Measurements from ENCODE around the gene LAMC2. TPM values are rescaled to one million over a fixed set of nuclear protein-coding genes. Genes with fewer than 3 reads are reported as not detected.

Gene LAMC2
- total and polyA plus RNA-seq, 9 of the 15 experiments (the other 6 are each of a cell fraction or from before 2014, with no cell fraction given) = 0.02 to 0.03 TPM; not detected in 7

DNA sequence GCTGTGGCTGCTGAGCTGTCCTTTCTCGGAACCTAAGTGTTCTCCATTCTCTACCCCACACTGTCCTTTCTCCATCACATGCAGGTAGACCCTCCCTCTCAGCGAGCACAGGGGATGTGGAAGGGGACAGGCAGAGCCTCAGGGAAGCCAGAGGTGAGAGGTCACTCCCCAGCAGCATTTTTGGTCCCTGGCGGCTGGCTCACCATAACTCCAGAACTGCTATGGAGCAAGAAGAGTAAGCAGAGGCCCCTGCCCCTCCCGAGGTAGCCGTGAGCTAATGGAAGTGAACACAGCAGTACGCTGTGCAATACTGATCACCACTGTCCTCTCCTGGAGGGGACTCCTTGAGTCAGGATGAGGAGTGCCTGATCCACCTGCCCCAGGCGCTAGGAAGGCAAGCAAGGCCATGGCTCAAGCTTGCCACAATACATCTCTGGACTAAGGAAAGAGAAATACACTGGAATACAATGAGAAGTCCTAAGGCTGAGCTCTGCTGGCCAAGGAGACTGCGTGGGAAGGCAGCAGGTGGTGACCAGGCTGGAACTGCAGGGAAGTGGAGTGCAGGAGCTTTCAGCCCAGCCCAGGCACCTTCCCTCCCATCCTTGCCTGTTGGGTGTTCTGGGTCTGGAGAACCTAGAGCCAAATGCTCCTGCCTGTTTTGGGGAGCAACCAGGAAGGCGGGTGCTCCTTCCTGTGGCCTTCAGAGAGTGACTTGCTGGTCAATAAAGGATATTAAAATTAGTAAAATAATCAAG is 96.2 kb downstream of the LAMC2 start (continued):
- TF ChIP-seq E2F8 (IDR thresholded peaks at IDR 0.05; ENCODE audit: low read depth, partially characterized antibody) (no peak), HIVEP1 (CRISPR knock-in tag; IDR thresholded peaks at IDR 0.05) (no peak)

- WGBS (ENCODE audit: insufficient coverage, low coverage, missing lambda C conversion rate) = 0% methylated on average over 5 of the region's 5 CpGs
These were observed 97.2 kb downstream of the LAMC2 start for GRCh38 chr1:183283286-183283685.

More at GRCh38 chr1:183283286-183283685, 97.2 kb downstream of the LAMC2 start:
- Histone ChIP-seq H4K20me1 (replicated peaks; ENCODE audit: control insufficient read depth, insufficient read depth, low read length) (0 out of 2 replicates have a peak, but pooled peaks cover 10% of the 10 kb centered on the region), H3K4me2 (ENCODE audit: insufficient read depth, low read length) (no peak overlapping the region), H3K36me3 (ENCODE audit: control insufficient read depth, insufficient read depth, low read length) (no peaks in the 10 kb centered on the region), H3K27ac (ENCODE audit: extremely low read depth, low read depth, low read length) (no peak overlapping the region), H2AFZ (ENCODE audit: low read depth, low read length) (no peak overlapping the region), H3K9me3 (replicated peaks; ENCODE audit: control insufficient read depth, insufficient read depth, low read depth, low read length) (no peaks in the 10 kb centered on the region), H3K79me2 (ENCODE audit: control insufficient read depth, insufficient read depth, low read length) (no peaks in the 10 kb centered on the region), H3K27me3 (ENCODE audit: control insufficient read depth in 2 of 2, insufficient read depth in 2 of 2, low read length in 2 of 2) (peaks cover 19 to 63% of the 10 kb centered on the region in 2 experiments; a peak in 4 of 5 replicates), H3K4me3 (no peak overlapping the region), H3K9ac (ENCODE audit: insufficient read depth in 1 of 2, low read depth in 2 of 2, low read length in 2 of 2) (no peak overlapping the region), H3K4me1 (replicated peaks in 1 of 2; ENCODE audit: control insufficient read depth in 2 of 2, insufficient read depth in 2 of 2, low read length in 2 of 2) (no peaks in the 10 kb centered on the region), H3K9me1 (ENCODE audit: control insufficient read depth, insufficient read depth, low read length) (no peaks in the 10 kb centered on the region)
- ChIA-PET CTCF (ENCODE audit: low intra/inter-chr PET ratio) (no interaction called here), POLR2A (interaction anchor here (0.9 kb wide), 1 partner anchor 11 kb away, joined by 4 read pairs; no protein-coding TSS in a partner anchor)
- ATAC-seq = no peak
- no TSS peak for BruUV-seq (replicated peaks)
- in situ Hi-C loops (cut with MboI) = loop anchor here (5.0 kb wide), 1 partner anchor 339 kb away; no protein-coding TSS in a partner anchor
- intact Hi-C loops (cut with micrococcal nuclease) = loop anchor here (5.0 to 10.0 kb wide), 2 partner anchors 189 to 632 kb away; partner anchors contain the start of gene SMG7
- DNase-seq (ENCODE audit: extremely low read depth in 1 of 4, low spot score in 3 of 4) = no peak
- TF ChIP-seq SIX5 (IDR thresholded peaks at IDR 0.05; ENCODE audit: borderline replicate concordance in 1 of 2, insufficient read depth in 1 of 2, low read depth in 1 of 2, low read length in 2 of 2) = no peak
- FAIRE-seq = no peak
